NCI-H748 (cell line): Measurements from ENCODE around the gene NEXN.
"Not testable (repeated sequence)": the region's sequence is repeated elsewhere in the genome, so short reads cannot be mapped to it uniquely, and the experiment has no call there.

Experiments
- DNase-seq: peaks from one replicate; lab custom pipeline; 2025; ENCODE audit not compliant: unreplicated experiment; lab: John Stamatoyannopoulos, UW

Gene NEXN

GRCh38 chr1:77958391-77958790 lies 70.0 kb downstream of the NEXN start:
- DNase-seq = no peak

GRCh38 chr1:77958850-77959249 lies 70.4 kb downstream of the NEXN start:
- DNase-seq = no peak

- DNase-seq = no peak
These were observed 73.0 kb downstream of the NEXN start for GRCh38 chr1:77961392-77961791.

- DNase-seq = no peak
These were observed 77.9 kb downstream of the NEXN start for GRCh38 chr1:77966291-77966690.

GRCh38 chr1:77970192-77970591 lies 81.8 kb downstream of the NEXN start:
- no peak for DNase-seq

- no peak for DNase-seq
These were observed 83.7 kb downstream of the NEXN start for GRCh38 chr1:77972080-77972479.

- DNase-seq = no peak
These were observed 87.0 kb downstream of the NEXN start for GRCh38 chr1:77975386-77975785.

GRCh38 chr1:77975907-77976306 lies 87.5 kb downstream of the NEXN start:
- DNase-seq = no peak

- DNase-seq = no peak
These were observed 88.1 kb downstream of the NEXN start for GRCh38 chr1:77976433-77977076.

- no peak for DNase-seq
These were observed 89.5 kb downstream of the NEXN start for GRCh38 chr1:77977989-77978292.

GRCh38 chr1:77978293-77978968 lies 90.0 kb downstream of the NEXN start:
- DNase-seq = peak; percentile 95

GRCh38 chr1:77978969-77979876 lies 90.8 kb downstream of the NEXN start, which contains the start of gene FUBP1:
TSS of gene FUBP1 (minus strand) at chr1:77979072. CDS start at chr1:77979004, 68 bp downstream.
- peak; percentile 99 for DNase-seq

- DNase-seq = not testable (repeated sequence)
These were observed 95.0 kb downstream of the NEXN start for GRCh38 chr1:77983352-77983996.

- DNase-seq = no peak
These were observed 95.6 kb downstream of the NEXN start for GRCh38 chr1:77983997-77984355.

- no peak for DNase-seq
These were observed 96.2 kb downstream of the NEXN start for GRCh38 chr1:77984629-77985028.

GRCh38 chr1:77986810-77987209 lies 98.4 kb downstream of the NEXN start:
- no peak for DNase-seq

GRCh38 chr1:77987919-77988318 lies 99.5 kb downstream of the NEXN start:
- no peak for DNase-seq

GRCh38 chr1:77989744-77990143 lies 101.3 kb downstream of the NEXN start:
- no peak for DNase-seq

- DNase-seq = no peak
These were observed 102.3 kb downstream of the NEXN start for GRCh38 chr1:77990629-77991204.

- DNase-seq = no peak
These were observed 103.2 kb downstream of the NEXN start for GRCh38 chr1:77991638-77992037.
